PFSK-1 (cell line): ENCODE results near the gene EFHD2.

Experiments used
- FOXP2 ChIP-seq: optimal IDR thresholded peaks from 2 replicates; pipeline ENCODE3; 2011; ENCODE audit warnings: borderline replicate concordance, control low read depth, inconsistent platforms; ENCODE audit not compliant: insufficient read depth; ENCODE audit errors: extremely low read length, extremely low read depth
- POLR2AphosphoS5 ChIP-seq: IDR thresholded peaks from 2 replicates; pipeline ENCODE4 v1.6.1; 2012; ENCODE audit warnings: low read depth, mild to moderate bottlenecking, control low read depth, low read length, moderate library complexity
- REST ChIP-seq, 2 experiments: IDR thresholded peaks; 2 replicates each; pipeline versions ENCODE4 v1.6.1 to v1.8.0; 2011 to 2012; ENCODE audit warnings: low read depth in 2 of 2, low read length in 2 of 2, control low read depth in 1 of 2, inconsistent platforms in 1 of 2, mild to moderate bottlenecking in 1 of 2, moderate library complexity in 1 of 2; ENCODE audit not compliant: insufficient read depth in 1 of 2
- SIN3A ChIP-seq: IDR thresholded peaks from 2 replicates; pipeline ENCODE4 v1.6.1; 2012; ENCODE audit warnings: mild to moderate bottlenecking, low read length, moderate library complexity, borderline replicate concordance; ENCODE audit not compliant: insufficient read depth
- TAF1 ChIP-seq: IDR thresholded peaks from 2 replicates; pipeline ENCODE4 v1.6.1; 2012; ENCODE audit warnings: low read length, control low read depth, borderline replicate concordance; ENCODE audit not compliant: insufficient read depth

GRCh38 chr1:15465674-15466073 lies 56.0 kb downstream of the EFHD2 start:
- no peak for TF ChIP-seq SIN3A
- TF ChIP-seq REST (IDR thresholded peaks at IDR 0.05; ENCODE audit: insufficient read depth in 1 of 2, low read depth in 2 of 2, low read length in 2 of 2) = no peak
- no peak for TF ChIP-seq POLR2AphosphoS5
- no peak for TF ChIP-seq TAF1
- TF ChIP-seq FOXP2 = no peak
